H9 (cell line): Measurements from ENCODE around the gene ATG2A. TPM values are rescaled to one million over a fixed set of nuclear protein-coding genes. Genes with fewer than 3 reads are reported as not detected.
A peak's percentile ranks its signal among the peaks of the same experiment; 100 is the strongest.

Experiments used
- DNase-seq: peaks from one replicate; pipeline ENCODE4 v3.0.0-alpha.2; 2017
- H2AFZ ChIP-seq: one replicate; pipeline ENCODE4 v1.6.1; 2013; ENCODE audit warnings: mild to moderate bottlenecking, low read length, control low read depth, moderate library complexity
- H2AK5ac ChIP-seq: 2 replicates; pipeline ENCODE4 v1.6.1; 2013; ENCODE audit warnings: low read length, control low read depth, mixed read lengths; ENCODE audit not compliant: insufficient read length
- H2BK120ac ChIP-seq: one replicate; pipeline ENCODE4 v1.6.1; 2013; ENCODE audit warnings: low read depth, mild to moderate bottlenecking, low read length, control low read depth, inconsistent platforms; ENCODE audit not compliant: poor library complexity, severe bottlenecking
- H2BK12ac ChIP-seq: 2 replicates; pipeline ENCODE4 v1.6.1; 2013; ENCODE audit warnings: low read length, control low read depth, mixed read lengths, low read depth; ENCODE audit not compliant: insufficient read length
- H2BK15ac ChIP-seq: 2 replicates; pipeline ENCODE4 v1.6.1; 2013; ENCODE audit warnings: low read depth, low read length, control low read depth
- H2BK20ac ChIP-seq: one replicate; pipeline ENCODE4 v1.6.1; 2013; ENCODE audit warnings: low read depth, mild to moderate bottlenecking, low read length, control low read depth, inconsistent platforms; ENCODE audit not compliant: poor library complexity, severe bottlenecking
- H2BK5ac ChIP-seq: 2 replicates; pipeline ENCODE4 v1.6.1; 2013; ENCODE audit warnings: low read length, control low read depth, mixed read lengths; ENCODE audit not compliant: insufficient read length
- H3K14ac ChIP-seq: 2 replicates; pipeline ENCODE4 v1.6.1; 2013; ENCODE audit warnings: low read length, control low read depth; ENCODE audit not compliant: insufficient read depth
- H3K18ac ChIP-seq: 2 replicates; pipeline ENCODE4 v1.6.1; 2013; ENCODE audit warnings: low read depth, mild to moderate bottlenecking, mixed read lengths, low read length, control low read depth; ENCODE audit not compliant: insufficient read length
- H3K23ac ChIP-seq: 2 replicates; pipeline ENCODE4 v1.6.1; 2013; ENCODE audit warnings: low read length, control low read depth, mixed read lengths, low read depth; ENCODE audit not compliant: insufficient read length
- H3K23me2 ChIP-seq: 2 replicates; pipeline ENCODE4 v1.6.1; 2013; ENCODE audit warnings: low read depth, mild to moderate bottlenecking, mixed read lengths, low read length, control low read depth; ENCODE audit not compliant: insufficient read length, poor library complexity, severe bottlenecking
- H3K27ac ChIP-seq: 2 replicates; pipeline ENCODE4 v1.5.1; 2013; ENCODE audit warnings: low read length, control low read depth, mixed read lengths, low read depth; ENCODE audit not compliant: insufficient read length
- H3K27me3 ChIP-seq: 2 replicates; pipeline ENCODE4 v1.6.1; 2013; ENCODE audit warnings: low read length, control low read depth, inconsistent platforms; ENCODE audit not compliant: insufficient read depth
- H3K4ac ChIP-seq: 2 replicates; pipeline ENCODE4 v1.6.1; 2013; ENCODE audit warnings: low read depth, mild to moderate bottlenecking, control low read depth, inconsistent platforms, low read length, moderate library complexity
- H3K4me1 ChIP-seq: 2 replicates; pipeline ENCODE4 v1.6.1; 2013; ENCODE audit warnings: low read length, control low read depth, inconsistent platforms; ENCODE audit not compliant: insufficient read depth
- H3K4me2 ChIP-seq: 2 replicates; pipeline ENCODE4 v1.6.1; 2013; ENCODE audit warnings: low read length, control low read depth, mixed read lengths; ENCODE audit not compliant: insufficient read length, insufficient read depth
- H3K56ac ChIP-seq: 2 replicates; pipeline ENCODE4 v1.6.1; 2013; ENCODE audit warnings: low read depth, mild to moderate bottlenecking, mixed read lengths, low read length, control low read depth; ENCODE audit not compliant: insufficient read length
- H3K79me1 ChIP-seq: 2 replicates; pipeline ENCODE4 v1.6.1; 2013; ENCODE audit warnings: low read depth, mild to moderate bottlenecking, moderate library complexity, low read length, control low read depth, inconsistent platforms; ENCODE audit not compliant: insufficient read depth, poor library complexity, severe bottlenecking
- H3K79me2 ChIP-seq: 2 replicates; pipeline ENCODE4 v1.6.1; 2013; ENCODE audit warnings: low read length, control low read depth, inconsistent platforms; ENCODE audit not compliant: insufficient read depth
- H3K9ac ChIP-seq: 2 replicates; pipeline ENCODE4 v1.6.1; 2013; ENCODE audit warnings: low read length, control low read depth, mixed read lengths; ENCODE audit not compliant: insufficient read length; ENCODE audit errors: extremely low read depth
- H3K9me3 ChIP-seq: one replicate; pipeline ENCODE4 v1.6.1; 2013; ENCODE audit warnings: low read depth, low read length, inconsistent platforms; ENCODE audit not compliant: control insufficient read depth
- H3T11ph ChIP-seq: one replicate; pipeline ENCODE4 v1.6.1; 2013; ENCODE audit warnings: mild to moderate bottlenecking, low read length, control low read depth, inconsistent platforms
- H4K20me1 ChIP-seq: one replicate; pipeline ENCODE4 v1.6.1; 2013; ENCODE audit not compliant: control insufficient read depth, insufficient read length, insufficient read depth
- H4K5ac ChIP-seq: 2 replicates; pipeline ENCODE4 v1.6.1; 2013; ENCODE audit warnings: low read depth, mild to moderate bottlenecking, mixed read lengths, low read length, control low read depth; ENCODE audit not compliant: insufficient read length
- H4K8ac ChIP-seq: replicated peaks from 2 replicates; pipeline ENCODE4 v1.6.1; 2013; ENCODE audit warnings: low read length, control low read depth, mixed read lengths, low read depth; ENCODE audit not compliant: insufficient read length
- H4K91ac ChIP-seq: 2 replicates; pipeline ENCODE4 v1.6.1; 2013; ENCODE audit warnings: low read depth, mild to moderate bottlenecking, moderate library complexity, mixed read lengths, low read length, control low read depth; ENCODE audit not compliant: insufficient read length
- H3K27ac Mint-ChIP-seq, 3 experiments: 2 replicates in 2 of 3; 3 replicates in 1 of 3; pipeline ENCODE4 v1.8.0; 2020 to 2021; ENCODE audit warnings: mixed read lengths in 3 of 3, mild to moderate bottlenecking in 1 of 3, moderate library complexity in 1 of 3
- H3K27me3 Mint-ChIP-seq: 2 replicates; pipeline ENCODE4 v1.8.0; 2021; ENCODE audit warnings: low read depth, mild to moderate bottlenecking, moderate library complexity, mixed read lengths
- H3K36me3 Mint-ChIP-seq, 3 experiments: 2 replicates in 2 of 3; 3 replicates in 1 of 3; pipeline ENCODE4 v1.8.0; 2020 to 2021; ENCODE audit warnings: low read depth in 3 of 3, mixed read lengths in 3 of 3; ENCODE audit not compliant: insufficient read depth in 1 of 3
- H3K4me1 Mint-ChIP-seq, 2 experiments: 2 replicates each; pipeline ENCODE4 v1.8.0; 2020; ENCODE audit warnings: mixed read lengths in 2 of 2
- H3K4me3 Mint-ChIP-seq, 2 experiments: 2 replicates in 1 of 2; 3 replicates in 1 of 2; pipeline ENCODE4 v1.8.0; 2020 to 2021; ENCODE audit warnings: mild to moderate bottlenecking in 2 of 2, mixed read lengths in 2 of 2, moderate library complexity in 1 of 2
- H3K9me3 Mint-ChIP-seq, 2 experiments: 2 replicates in 1 of 2; 3 replicates in 1 of 2; pipeline ENCODE4 v1.8.0; 2020; ENCODE audit warnings: mild to moderate bottlenecking in 2 of 2, mixed read lengths in 2 of 2, moderate library complexity in 1 of 2
- CTCF ChIP-seq: fragments of 200-600 bp; sonication (generic); conservative IDR thresholded peaks from 3 replicates; pipeline ENCODE4 v1.8.0; 2021; ENCODE audit warnings: antibody characterized with exemption, mild to moderate bottlenecking
- WGBS: extraction: QIAGEN DNeasy Blood & Tissue Kit; methylation state at CpG from one replicate; pipeline ENCODE4 v1.1.7; 2013; ENCODE audit warnings: missing lambda C conversion rate, low lambda C conversion rate, mixed read lengths; ENCODE audit not compliant: insufficient read length; ENCODE audit errors: extremely low coverage; 5-methylcytosine and 5-hydroxymethylcytosine counted together
- total RNA-seq: library from RNA; stranded (reverse); gene quantifications from 2 replicates; pipeline ENCODE4 v1.2.1, GENCODE V29; 2021

ATG2A gene
- total RNA-seq, 1 experiment from 2014 or later = 21.3 TPM

- H4K91ac ChIP-seq = no peak overlapping the region
- H3K79me2 ChIP-seq = no peaks in the 10 kb centered on the region
- H3K27ac Mint-ChIP-seq = 0 out of 7 replicates have a peak overlapping the region, but pooled peaks of 1 of the 3 experiments have one; percentile 58
- no peak overlapping the region for H3K9ac ChIP-seq
- H4K20me1 ChIP-seq = no peaks in the 10 kb centered on the region
- H2BK15ac ChIP-seq = no peak overlapping the region
- H3K4me2 ChIP-seq = no peak overlapping the region
- H4K5ac ChIP-seq = no peak overlapping the region
- no peaks in the 10 kb centered on the region for H3K9me3 Mint-ChIP-seq
- no peak overlapping the region for H2BK5ac ChIP-seq
- H3K4me1 ChIP-seq = no peaks in the 10 kb centered on the region
- no peak overlapping the region for H3K56ac ChIP-seq
- H3K18ac ChIP-seq = no peak overlapping the region
- H3K27me3 ChIP-seq = no peaks in the 10 kb centered on the region
- no peak overlapping the region for H3K14ac ChIP-seq
- no peak overlapping the region for H2BK120ac ChIP-seq
- no peaks in the 10 kb centered on the region for H3K27me3 Mint-ChIP-seq
- H2AFZ ChIP-seq = no peak overlapping the region
- no peak overlapping the region for H2AK5ac ChIP-seq
- no peak overlapping the region for H2BK20ac ChIP-seq
- no peak overlapping the region for H3K4me3 Mint-ChIP-seq
- no peak for DNase-seq
- H3K23ac ChIP-seq = no peak overlapping the region
- no peak overlapping the region for H3K4ac ChIP-seq
- peaks cover 4 to 14% (median 8%) of the 10 kb centered on the region in 3 experiments; a peak in 6 of 7 replicates for H3K36me3 Mint-ChIP-seq
- no peaks in the 10 kb centered on the region for H3K9me3 ChIP-seq
- no peak for TF ChIP-seq CTCF
- WGBS = no CpG with 5 or more reads among the region's 20 CpGs
- H3K23me2 ChIP-seq = no peaks in the 10 kb centered on the region
- H3T11ph ChIP-seq = no peak overlapping the region
- H2BK12ac ChIP-seq = no peak overlapping the region
- no peak overlapping the region for H4K8ac ChIP-seq
- no peaks in the 10 kb centered on the region for H3K79me1 ChIP-seq
- H3K4me1 Mint-ChIP-seq = peaks cover 0 to 4% of the 10 kb centered on the region in 2 experiments; a peak in 2 of 4 replicates
- H3K27ac ChIP-seq = no peak overlapping the region
Measured at GRCh38 chr11:64870893-64871466, 46.0 kb downstream of the ATG2A start.
